SJSA1 (cell line): Measurements from ENCODE around the gene KRT6C. TPM values are rescaled to one million over a fixed set of nuclear protein-coding genes. Genes with fewer than 3 reads are reported as not detected.
"Not testable (repeated sequence)": the region's sequence is repeated elsewhere in the genome, so short reads cannot be mapped to it uniquely, and the experiment has no call there.

Source experiments
- DNase-seq, 2 experiments: peaks; one replicate each; pipeline ENCODE4 v3.0.0-alpha.2; 2015 to 2020; ENCODE audit warnings: low spot score in 2 of 2, low read depth in 1 of 2
- H3K27ac ChIP-seq: fragments of 250-450 bp; sonication (Bioruptor Pico); 2 replicates; pipeline ENCODE4 v1.5.1; 2020; ENCODE audit warnings: mild to moderate bottlenecking, moderate library complexity
- H3K27me3 ChIP-seq: fragments of 250-450 bp; sonication (Bioruptor Pico); replicated peaks from 2 replicates; pipeline ENCODE4 v1.5.1; 2020; ENCODE audit warnings: mild to moderate bottlenecking, moderate library complexity
- H3K36me3 ChIP-seq: fragments of 250-450 bp; sonication (Bioruptor Pico); 2 replicates; pipeline ENCODE4 v1.5.1; 2020; ENCODE audit warnings: mild to moderate bottlenecking
- H3K4me1 ChIP-seq: fragments of 250-450 bp; sonication (Bioruptor Pico); replicated peaks from 2 replicates; pipeline ENCODE4 v1.6.1; 2021; ENCODE audit warnings: mild to moderate bottlenecking
- H3K4me3 ChIP-seq: fragments of 250-450 bp; sonication (Bioruptor Pico); 2 replicates; pipeline ENCODE4 v1.5.1; 2020; ENCODE audit warnings: mild to moderate bottlenecking
- H3K9me3 ChIP-seq: fragments of 250-450 bp; sonication (Bioruptor Pico); replicated peaks from 2 replicates; pipeline ENCODE4 v1.5.1; 2020; ENCODE audit warnings: mild to moderate bottlenecking
- total RNA-seq: library from RNA; depleted of rRNA; stranded (reverse); fragments of >200 nt; shearing (Covaris generic); gene quantifications from 2 replicates; pipeline ENCODE4 v1.2.3, GENCODE V29; 2014

The KRT6C gene
- total RNA-seq, 1 experiment from 2014 or later, result not detected

DNA sequence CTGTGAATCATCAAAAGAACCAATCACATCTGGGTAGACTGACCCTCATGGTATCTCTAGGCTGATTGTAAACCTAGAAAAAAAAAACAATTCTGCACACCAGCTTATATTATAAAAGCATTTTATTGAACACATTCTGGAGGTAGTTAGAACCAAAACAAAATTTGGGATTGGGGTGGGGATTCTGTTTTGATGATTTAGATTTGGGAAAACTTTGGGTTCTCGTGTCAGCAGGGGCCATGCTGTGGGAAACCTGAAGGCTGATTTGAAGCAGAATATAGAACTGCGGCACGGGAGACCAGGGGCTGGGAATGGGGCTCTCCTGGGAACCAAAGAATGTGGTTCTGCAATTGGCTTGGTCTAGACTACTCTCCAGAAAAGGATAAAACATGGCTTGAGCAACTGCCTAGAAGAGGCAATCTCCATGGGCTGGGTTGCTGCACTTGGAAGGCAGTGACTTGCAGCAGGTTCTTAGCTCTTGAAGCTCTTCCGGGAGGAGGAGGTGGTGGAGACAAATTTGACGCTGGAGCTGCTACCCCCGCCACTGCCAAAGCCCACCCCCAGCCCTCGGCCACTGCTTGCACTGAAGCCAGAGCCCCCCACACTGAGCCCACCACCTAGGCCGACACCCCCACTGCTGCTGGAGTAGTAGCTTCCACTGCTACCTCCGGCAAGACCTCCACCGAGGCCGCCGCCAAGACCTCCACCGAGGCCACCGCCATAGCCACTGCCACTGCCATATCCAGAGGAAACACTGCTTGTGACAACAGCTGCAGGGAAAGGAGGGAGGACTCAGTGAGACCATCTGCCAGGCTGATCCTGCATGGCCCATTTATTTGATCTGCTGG, 41.1 kb upstream of the KRT6C start:
- H3K9me3 ChIP-seq, result no peaks in the 10 kb centered on the region; the same call in 1 of the 2 replicates
- peaks cover 10% of the 10 kb centered on the region for H3K27me3 ChIP-seq
- H3K4me3 ChIP-seq, result no peak overlapping the region
- DNase-seq, result no peak
- no peaks in the 10 kb centered on the region for H3K36me3 ChIP-seq
- no peaks in the 10 kb centered on the region for H3K4me1 ChIP-seq
- H3K27ac ChIP-seq, result no peak overlapping the region

DNA sequence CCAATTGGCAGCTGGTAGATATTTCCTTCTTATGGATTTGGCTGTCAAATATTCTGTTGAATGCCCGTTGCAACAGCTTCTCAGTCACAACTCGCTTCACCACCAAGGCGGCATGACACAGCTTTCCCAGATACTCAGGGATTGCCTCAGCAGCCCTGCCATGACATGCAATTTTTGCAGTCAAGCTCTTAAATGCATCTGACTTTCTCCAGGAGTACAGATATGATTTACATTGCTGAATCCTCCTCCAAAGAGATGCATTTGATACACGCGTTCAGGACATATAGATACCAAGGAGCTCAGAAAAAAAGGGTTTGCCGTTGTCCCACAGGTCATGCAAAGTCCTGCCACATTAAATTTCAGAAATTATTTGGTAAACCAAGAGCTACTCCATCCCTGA, 40.1 kb upstream of the KRT6C start:
- H3K27me3 ChIP-seq, result peaks cover 8% of the 10 kb centered on the region
- H3K4me3 ChIP-seq, result no peak overlapping the region
- H3K36me3 ChIP-seq, result no peaks in the 10 kb centered on the region
- no peak for DNase-seq
- H3K9me3 ChIP-seq, result no peaks in the 10 kb centered on the region; the same call in 1 of the 2 replicates
- no peaks in the 10 kb centered on the region for H3K4me1 ChIP-seq
- H3K27ac ChIP-seq, result no peak overlapping the region

DNA sequence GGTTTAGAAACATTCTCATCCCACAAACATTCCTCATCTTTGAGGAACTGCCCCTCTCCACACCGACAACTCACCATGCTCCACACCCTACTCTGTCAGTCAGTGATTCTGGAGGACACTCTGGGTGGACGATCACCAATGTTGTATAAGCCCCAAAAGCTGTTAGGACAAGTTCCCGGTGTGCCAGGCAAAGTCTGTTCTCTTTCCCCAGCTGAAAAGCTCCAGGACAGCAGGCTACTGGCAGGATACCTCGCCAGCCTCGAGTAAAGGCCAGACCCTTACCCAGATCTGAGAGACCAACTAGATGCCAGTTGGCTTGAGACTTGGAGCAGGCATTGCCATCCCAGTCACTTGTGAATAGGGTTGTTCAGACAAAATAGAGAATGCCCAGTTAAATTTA, 34.6 kb upstream of the KRT6C start:
- peaks cover 16% of the 10 kb centered on the region for H3K27me3 ChIP-seq
- no peaks in the 10 kb centered on the region for H3K36me3 ChIP-seq
- no peak overlapping the region for H3K4me3 ChIP-seq
- no peaks in the 10 kb centered on the region for H3K4me1 ChIP-seq
- H3K27ac ChIP-seq, result no peak overlapping the region
- DNase-seq, result peak in 1 of 2 experiments; percentile 12
- no peaks in the 10 kb centered on the region; the same call in 1 of the 2 replicates for H3K9me3 ChIP-seq

DNA sequence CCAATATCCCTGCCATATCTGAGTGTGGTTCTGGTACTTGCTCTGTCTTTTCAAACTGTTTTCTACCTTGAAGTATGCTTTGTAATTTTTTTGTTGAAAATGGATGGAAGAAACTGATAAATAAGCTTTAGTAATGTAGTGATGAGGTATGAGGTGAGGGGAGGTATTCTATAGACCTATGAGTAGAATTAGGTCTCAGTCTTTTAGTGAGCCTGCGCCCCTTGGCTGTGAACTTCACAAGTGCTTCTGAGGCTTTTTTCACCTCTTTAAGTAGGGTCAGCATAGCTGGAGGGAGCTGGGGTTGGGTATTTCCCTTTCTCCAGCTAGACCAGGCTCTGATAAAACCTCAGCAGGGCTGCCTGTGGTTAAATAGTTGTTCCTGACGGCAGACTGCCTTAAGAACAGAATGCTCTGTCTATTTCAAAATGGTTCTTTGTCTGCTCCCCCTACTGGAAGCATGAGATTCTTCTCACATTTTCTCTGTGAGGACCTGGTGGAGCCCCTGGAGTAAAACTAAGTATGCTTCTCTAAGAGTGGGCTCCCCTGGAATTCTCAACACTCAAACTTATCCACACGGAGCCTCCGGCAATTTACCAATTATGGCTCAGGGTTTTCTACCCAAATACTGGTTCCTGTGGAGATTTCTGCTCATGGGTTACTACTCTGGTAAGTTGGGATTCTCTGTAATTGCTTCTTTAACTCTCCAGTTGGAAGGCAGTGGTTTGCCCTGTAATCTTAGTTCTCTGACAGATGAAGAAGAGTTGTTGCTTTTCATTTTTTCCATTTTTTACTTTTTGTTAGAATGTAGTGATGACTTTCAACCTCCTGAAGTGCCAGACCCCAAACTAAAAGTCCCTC, 33.5 kb upstream of the KRT6C start:
- Histone ChIP-seq H3K27me3 (peaks cover 9% of the 10 kb centered on the region; the same call in 1 of the 2 replicates), H3K4me3 (no peak overlapping the region), H3K9me3 (no peaks in the 10 kb centered on the region; the same call in 1 of the 2 replicates), H3K4me1 (no peaks in the 10 kb centered on the region), H3K36me3 (no peaks in the 10 kb centered on the region), H3K27ac (no peak overlapping the region)
- peak in 1 of 2 experiments; percentile 14 for DNase-seq

DNA sequence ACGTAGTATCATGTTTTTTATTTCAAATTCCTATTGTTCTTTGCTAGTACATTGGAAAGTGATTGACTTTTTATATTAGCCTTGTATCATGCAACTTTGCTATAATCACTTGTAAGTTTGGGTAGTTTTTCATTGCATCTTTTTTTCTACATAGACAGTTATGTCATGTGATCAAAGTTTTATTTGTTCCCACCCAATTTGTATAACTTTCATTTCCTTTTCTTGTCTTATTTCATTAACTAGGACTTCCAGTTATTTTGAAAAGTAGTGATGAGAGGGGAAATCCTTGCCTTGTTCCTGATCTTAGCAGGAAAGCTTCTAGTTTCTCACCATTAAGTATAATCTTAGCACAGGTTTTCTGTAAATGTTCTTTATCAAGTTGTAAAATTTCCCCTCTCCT, 29.3 kb upstream of the KRT6C start:
- no peaks in the 10 kb centered on the region for H3K4me1 ChIP-seq
- peaks cover 9% of the 10 kb centered on the region for H3K27me3 ChIP-seq
- no peak overlapping the region for H3K27ac ChIP-seq
- H3K36me3 ChIP-seq, result no peaks in the 10 kb centered on the region
- H3K9me3 ChIP-seq, result no peaks in the 10 kb centered on the region; the same call in 1 of the 2 replicates
- H3K4me3 ChIP-seq, result no peak overlapping the region
- no peak for DNase-seq

DNA sequence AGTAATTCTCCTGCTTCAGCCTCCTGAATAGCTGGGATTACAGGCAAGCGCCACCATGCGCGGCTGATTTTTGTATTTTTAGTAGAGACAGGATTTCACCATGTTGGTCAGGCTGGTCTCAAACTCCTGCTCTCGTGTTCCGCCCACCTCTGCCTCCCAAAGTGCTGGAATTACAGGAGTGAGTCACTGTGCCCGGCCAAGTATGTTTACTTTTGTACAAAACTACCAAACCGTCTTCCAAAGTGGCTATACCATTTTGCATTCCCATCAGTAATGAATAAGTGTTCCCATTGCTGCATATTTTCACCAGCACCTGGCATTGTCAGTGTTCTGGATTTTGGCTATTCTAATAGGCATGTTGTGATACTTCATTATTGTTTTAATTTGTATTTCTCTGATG, 27.9 kb upstream of the KRT6C start:
- Histone ChIP-seq H3K27me3 (no peaks in the 10 kb centered on the region; the same call in none of the 2 replicates), H3K27ac (no peak overlapping the region), H3K4me3 (no peak overlapping the region), H3K4me1 (peaks cover 2% of the 10 kb centered on the region), H3K36me3 (no peaks in the 10 kb centered on the region), H3K9me3 (no peaks in the 10 kb centered on the region; the same call in 1 of the 2 replicates)
- DNase-seq, result no peak

DNA sequence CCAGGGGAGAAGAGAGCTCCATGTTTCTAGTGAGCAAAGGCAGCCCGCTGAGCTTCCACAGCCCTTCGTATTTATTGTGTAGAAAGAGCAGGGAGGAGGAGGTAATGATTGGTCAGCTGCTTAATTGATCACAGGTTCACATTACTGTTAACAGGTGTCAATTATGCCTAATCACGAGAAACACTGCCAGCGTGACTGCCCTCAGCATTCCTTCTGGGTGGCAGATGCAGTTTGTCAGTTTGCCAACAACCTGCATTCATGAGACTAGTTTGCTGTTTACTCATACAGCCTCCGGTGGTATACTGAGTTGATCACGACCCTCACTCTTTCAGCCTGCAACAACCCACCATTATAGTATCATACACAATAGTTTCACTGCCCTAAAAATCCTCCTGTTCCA, 27.0 kb upstream of the KRT6C start:
- not testable (repeated sequence) for H3K4me3 ChIP-seq, H3K27ac ChIP-seq, H3K27me3 ChIP-seq, DNase-seq, H3K36me3 ChIP-seq, H3K9me3 ChIP-seq, H3K4me1 ChIP-seq

DNA sequence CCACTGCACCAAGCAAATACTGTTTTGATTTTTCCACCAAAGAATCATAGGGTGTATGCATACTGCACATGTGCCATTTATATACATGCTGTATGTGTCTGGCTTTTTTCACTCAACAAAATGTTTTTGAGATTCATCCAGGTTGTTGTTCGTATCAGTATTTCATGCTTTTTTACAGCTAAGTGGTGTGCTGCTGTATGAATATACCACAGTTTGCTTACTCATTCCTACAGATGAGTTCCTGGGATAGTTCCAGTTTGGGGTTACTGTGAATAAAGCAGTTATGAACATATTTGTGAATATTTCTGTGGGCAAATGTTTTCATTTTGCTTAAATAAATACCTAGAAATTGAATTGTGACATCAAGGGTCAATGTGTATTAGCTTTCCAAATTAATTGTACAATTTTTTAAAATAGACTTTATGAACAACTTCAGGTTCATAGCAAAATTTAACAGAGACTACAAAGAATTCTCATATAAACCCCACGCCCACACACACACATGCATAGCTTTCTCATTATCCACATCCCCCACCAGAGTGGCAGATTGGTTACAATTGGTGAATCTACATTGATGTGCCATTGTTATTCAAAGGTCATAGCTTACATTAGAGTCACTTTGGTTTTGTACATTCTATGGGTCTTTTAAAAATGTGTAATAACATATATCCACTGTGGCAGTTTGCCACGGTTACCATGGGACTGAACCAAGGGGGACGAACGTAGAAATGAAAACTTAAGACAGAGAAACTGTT, 26.4 kb upstream of the KRT6C start:
- H3K27ac ChIP-seq, result no peak overlapping the region
- no peaks in the 10 kb centered on the region; the same call in none of the 2 replicates for H3K27me3 ChIP-seq
- H3K9me3 ChIP-seq, result no peaks in the 10 kb centered on the region; the same call in 1 of the 2 replicates
- DNase-seq, result no peak
- no peak overlapping the region for H3K4me3 ChIP-seq
- peaks cover 7% of the 10 kb centered on the region for H3K4me1 ChIP-seq
- no peaks in the 10 kb centered on the region for H3K36me3 ChIP-seq

DNA sequence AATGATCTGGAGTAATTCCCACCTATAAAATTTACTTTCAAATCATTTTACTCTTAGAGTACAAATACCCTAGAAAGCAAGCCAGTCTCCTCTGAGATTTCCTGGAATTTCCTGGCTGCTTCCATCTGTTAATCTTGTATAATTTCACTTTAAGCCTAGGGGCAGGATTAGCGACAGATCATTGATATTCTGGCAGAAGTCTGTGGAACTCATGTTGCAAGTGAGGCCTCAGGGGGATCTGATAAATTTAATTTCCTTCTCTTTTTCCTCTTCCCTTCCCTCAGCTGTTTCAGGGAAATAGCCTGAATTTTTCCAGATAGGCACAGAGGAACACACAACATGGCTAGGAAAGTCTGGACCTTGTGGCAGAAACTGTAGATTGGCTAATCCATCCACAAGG, 25.3 kb upstream of the KRT6C start:
- H3K4me1 ChIP-seq, result peaks cover 7% of the 10 kb centered on the region
- no peak overlapping the region for H3K27ac ChIP-seq

DNA sequence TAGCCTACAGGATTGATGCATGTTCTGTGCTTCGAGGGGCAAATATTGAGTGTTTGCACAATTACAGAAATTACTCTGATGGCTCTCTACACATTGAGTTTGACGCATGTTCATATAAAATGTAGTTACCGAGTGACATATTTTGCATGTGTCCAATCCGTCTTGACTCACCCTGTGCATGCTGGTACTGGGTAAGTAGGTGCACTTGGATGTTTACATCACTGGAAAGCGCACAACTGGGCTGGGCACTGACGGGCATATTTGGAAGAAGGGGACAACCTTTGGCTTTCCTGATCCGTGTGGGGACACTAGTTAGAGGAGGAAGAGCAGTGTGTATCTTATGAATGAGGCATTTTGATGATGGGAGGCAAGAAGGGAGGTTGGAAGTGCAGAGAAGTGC, 24.4 kb upstream of the KRT6C start:
- H3K4me3 ChIP-seq, result no peak overlapping the region
- DNase-seq, result no peak
- no peaks in the 10 kb centered on the region for H3K36me3 ChIP-seq
- H3K27me3 ChIP-seq, result peaks cover 12% of the 10 kb centered on the region
- peaks cover 7% of the 10 kb centered on the region for H3K4me1 ChIP-seq
- H3K27ac ChIP-seq, result no peak overlapping the region
- H3K9me3 ChIP-seq, result no peaks in the 10 kb centered on the region; the same call in 1 of the 2 replicates

More for the DNA sequence above, 25.3 kb upstream of the KRT6C start:
- Histone ChIP-seq H3K9me3 (no peaks in the 10 kb centered on the region; the same call in 1 of the 2 replicates), H3K36me3 (no peaks in the 10 kb centered on the region), H3K27me3 (peaks cover 7% of the 10 kb centered on the region), H3K4me3 (no peak overlapping the region)
- DNase-seq, result no peak

DNA sequence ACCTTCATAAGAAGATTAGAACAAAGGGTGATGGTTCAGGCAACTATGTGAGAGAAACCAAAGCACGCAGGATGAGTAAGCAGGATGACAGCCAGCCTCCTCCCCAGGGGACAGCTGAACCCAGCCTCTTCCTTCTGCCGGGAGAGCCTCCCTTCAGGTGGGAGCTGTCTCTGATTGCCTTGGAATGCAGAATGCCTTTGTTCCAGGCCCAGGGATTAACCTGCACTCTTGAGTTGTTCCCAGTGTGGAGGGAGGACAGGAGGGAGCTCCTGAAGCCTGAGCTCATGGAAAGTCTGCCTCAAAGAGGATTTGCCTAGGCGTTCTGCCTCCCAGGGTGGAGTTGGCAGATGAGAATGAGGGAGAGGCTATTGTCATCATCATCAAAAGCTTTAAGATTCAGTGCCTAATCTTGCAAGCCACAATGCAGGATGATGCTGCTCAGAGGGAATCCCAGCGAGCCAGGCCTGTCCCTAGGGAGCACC, 23.0 kb upstream of the KRT6C start:
- no peaks in the 10 kb centered on the region for H3K36me3 ChIP-seq
- no peak overlapping the region for H3K4me3 ChIP-seq
- H3K27ac ChIP-seq, result no peak overlapping the region
- H3K9me3 ChIP-seq, result no peaks in the 10 kb centered on the region; the same call in 1 of the 2 replicates
- peak in 1 of 2 experiments; percentile 22 for DNase-seq
- peaks cover 14% of the 10 kb centered on the region for H3K27me3 ChIP-seq
- H3K4me1 ChIP-seq, result peaks cover 7% of the 10 kb centered on the region

DNA sequence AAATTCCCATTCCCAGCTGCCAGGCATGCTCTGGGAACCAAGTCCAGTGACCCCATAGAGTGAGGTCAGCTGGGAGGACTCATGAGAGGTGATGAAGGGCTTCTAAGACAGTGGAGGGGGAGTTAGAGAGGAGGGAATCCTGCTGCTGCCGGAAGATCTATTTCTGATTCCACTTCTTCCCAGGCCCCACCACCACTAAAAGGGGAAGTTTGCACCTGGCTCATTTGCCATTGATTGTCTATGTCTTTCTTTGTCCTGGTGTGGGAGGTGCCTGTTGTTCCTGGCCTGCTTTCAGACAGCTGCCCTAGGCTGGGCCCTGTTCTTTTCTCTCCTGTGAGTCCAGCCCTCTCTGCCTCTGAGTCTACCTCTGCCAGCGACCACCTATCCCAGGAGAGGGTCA, 22.4 kb upstream of the KRT6C start:
- Histone ChIP-seq H3K9me3 (no peaks in the 10 kb centered on the region; the same call in 1 of the 2 replicates), H3K27ac (no peak overlapping the region), H3K27me3 (peaks cover 15% of the 10 kb centered on the region), H3K4me3 (no peak overlapping the region), H3K4me1 (peaks cover 7% of the 10 kb centered on the region), H3K36me3 (no peaks in the 10 kb centered on the region)
- DNase-seq, result no peak

DNA sequence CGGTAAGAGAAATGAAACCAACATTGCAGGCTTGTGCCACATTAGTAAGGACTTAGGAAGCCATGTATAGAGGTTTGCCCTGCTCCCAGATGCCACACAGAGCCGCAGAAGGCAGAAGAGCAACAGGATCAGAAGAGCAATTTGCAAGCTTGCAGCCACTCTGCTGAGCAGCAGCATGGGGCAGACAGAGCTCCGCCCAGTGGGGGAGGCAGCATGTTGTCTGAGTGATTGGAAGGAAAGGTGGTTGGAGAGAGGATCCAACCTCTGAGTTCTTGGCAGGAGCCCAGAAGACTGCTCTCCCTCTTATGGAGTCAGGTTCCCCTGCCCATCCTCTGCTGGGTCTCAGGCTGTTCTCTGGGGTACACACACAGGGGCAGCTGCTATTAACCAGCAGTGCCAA, 21.8 kb upstream of the KRT6C start:
- H3K27ac ChIP-seq, result no peak overlapping the region
- peaks cover 7% of the 10 kb centered on the region for H3K4me1 ChIP-seq

More for the DNA sequence above, 21.8 kb upstream of the KRT6C start:
- H3K27me3 ChIP-seq, result peaks cover 15% of the 10 kb centered on the region
- no peaks in the 10 kb centered on the region for H3K36me3 ChIP-seq
- H3K9me3 ChIP-seq, result no peaks in the 10 kb centered on the region; the same call in 1 of the 2 replicates
- DNase-seq, result no peak
- no peak overlapping the region for H3K4me3 ChIP-seq
